ENCODE results near the gene RAB11FIP3. TPM values are rescaled to one million over a fixed set of nuclear protein-coding genes. Genes with fewer than 3 reads are reported as not detected.

The RAB11FIP3 gene
- total RNA-seq, 2 donors from 2014 or later: 33.2 to 93.2 TPM

DNA sequence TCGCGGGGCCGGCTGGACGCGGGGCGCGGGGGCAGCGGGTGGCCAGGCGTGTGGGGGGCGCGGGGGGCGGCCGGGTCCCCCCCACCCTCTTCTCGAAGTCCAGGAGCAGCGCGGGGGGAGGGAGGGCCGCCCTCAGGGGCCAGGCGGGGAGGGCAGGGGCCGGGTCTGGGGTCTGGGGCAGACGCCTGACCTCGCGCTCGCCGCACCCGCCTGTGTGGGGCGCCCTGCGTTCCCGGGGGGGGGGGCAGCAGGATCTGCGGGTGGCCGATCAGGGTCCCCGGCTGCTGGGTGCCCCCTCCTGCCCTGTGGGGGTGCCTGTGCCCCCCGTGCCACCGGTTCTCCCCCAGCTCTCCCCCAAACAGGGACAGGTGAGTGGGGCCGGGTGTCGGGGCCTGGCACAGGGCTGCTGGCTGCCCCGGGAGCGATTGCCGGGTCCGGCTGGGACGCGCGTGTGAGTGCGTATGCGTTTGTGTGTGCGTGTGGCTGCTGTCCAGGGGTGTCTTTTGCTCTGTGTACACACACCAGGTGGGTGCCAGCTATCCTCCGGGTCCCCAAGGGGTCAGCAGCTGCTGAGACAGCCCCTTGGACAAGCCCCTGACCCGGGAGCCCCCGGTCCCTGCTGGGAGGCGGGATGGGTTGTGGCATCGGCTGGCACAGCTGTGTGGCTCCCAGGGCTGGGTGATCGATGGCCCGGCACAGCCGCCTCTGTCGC lies 135.4 kb downstream of the RAB11FIP3 start:
- 25% methylated on average over 33 of the region's 54 CpGs for WGBS
- Histone ChIP-seq H3K36me3 (no peaks in the 10 kb centered on the region), H3K4me1 (replicated peaks) (no peaks in the 10 kb centered on the region), H3K27ac (no peak overlapping the region), H3K27me3 (replicated peaks; ENCODE audit: insufficient read depth) (peaks cover 9% of the 10 kb centered on the region), H3K9me3 (no peaks in the 10 kb centered on the region), H3K4me3 (no peak overlapping the region)
- intact Hi-C loops (cut with DNase I): no loop called here
- DNase-seq (ENCODE audit: low spot score): no peak
- TF ChIP-seq, protein P1, sequence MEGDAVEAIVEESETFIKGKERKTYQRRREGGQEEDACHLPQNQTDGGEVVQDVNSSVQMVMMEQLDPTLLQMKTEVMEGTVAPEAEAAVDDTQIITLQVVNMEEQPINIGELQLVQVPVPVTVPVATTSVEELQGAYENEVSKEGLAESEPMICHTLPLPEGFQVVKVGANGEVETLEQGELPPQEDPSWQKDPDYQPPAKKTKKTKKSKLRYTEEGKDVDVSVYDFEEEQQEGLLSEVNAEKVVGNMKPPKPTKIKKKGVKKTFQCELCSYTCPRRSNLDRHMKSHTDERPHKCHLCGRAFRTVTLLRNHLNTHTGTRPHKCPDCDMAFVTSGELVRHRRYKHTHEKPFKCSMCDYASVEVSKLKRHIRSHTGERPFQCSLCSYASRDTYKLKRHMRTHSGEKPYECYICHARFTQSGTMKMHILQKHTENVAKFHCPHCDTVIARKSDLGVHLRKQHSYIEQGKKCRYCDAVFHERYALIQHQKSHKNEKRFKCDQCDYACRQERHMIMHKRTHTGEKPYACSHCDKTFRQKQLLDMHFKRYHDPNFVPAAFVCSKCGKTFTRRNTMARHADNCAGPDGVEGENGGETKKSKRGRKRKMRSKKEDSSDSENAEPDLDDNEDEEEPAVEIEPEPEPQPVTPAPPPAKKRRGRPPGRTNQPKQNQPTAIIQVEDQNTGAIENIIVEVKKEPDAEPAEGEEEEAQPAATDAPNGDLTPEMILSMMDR (IDR thresholded peaks at IDR 0.05): no peak
- no peak for TF ChIP-seq POLR2AphosphoS5 (IDR thresholded peaks at IDR 0.05)
- TF ChIP-seq POLR2A (IDR thresholded peaks at IDR 0.05): no peak

DNA sequence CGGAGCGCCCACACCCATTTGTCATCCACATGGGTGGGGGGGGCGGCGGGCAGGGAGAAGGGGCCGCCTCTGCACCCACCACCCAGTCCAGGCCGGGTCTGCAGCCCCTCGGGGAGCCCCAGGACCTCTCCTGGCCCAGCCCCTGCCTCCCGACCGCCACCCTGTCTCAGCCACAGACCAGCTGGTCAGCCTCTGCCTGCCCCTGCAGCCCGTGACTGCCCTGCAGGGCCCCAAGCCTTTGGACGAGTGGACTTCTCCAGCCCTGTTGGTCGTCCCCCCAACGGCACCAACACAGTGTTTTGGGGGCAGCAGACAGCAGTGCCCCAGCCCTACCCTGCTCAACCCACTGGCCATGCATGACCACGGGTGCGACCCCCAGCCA lies 136.0 kb downstream of the RAB11FIP3 start:
- H3K4me1 ChIP-seq (replicated peaks): no peaks in the 10 kb centered on the region
- H3K27ac ChIP-seq: no peak overlapping the region
- no peak for DNase-seq (ENCODE audit: low spot score)
- H3K4me3 ChIP-seq: no peak overlapping the region
- H3K27me3 ChIP-seq (replicated peaks; ENCODE audit: insufficient read depth): peaks cover 9% of the 10 kb centered on the region
- TF ChIP-seq POLR2AphosphoS5 (IDR thresholded peaks at IDR 0.05) (no peak), POLR2A (IDR thresholded peaks at IDR 0.05) (no peak)
- TF ChIP-seq, protein P1 (IDR thresholded peaks at IDR 0.05): no peak
- H3K36me3 ChIP-seq: no peaks in the 10 kb centered on the region
- intact Hi-C loops (cut with DNase I): no loop called here
- H3K9me3 ChIP-seq: no peaks in the 10 kb centered on the region
- WGBS: 78% methylated on average over 14 of the region's 15 CpGs

DNA sequence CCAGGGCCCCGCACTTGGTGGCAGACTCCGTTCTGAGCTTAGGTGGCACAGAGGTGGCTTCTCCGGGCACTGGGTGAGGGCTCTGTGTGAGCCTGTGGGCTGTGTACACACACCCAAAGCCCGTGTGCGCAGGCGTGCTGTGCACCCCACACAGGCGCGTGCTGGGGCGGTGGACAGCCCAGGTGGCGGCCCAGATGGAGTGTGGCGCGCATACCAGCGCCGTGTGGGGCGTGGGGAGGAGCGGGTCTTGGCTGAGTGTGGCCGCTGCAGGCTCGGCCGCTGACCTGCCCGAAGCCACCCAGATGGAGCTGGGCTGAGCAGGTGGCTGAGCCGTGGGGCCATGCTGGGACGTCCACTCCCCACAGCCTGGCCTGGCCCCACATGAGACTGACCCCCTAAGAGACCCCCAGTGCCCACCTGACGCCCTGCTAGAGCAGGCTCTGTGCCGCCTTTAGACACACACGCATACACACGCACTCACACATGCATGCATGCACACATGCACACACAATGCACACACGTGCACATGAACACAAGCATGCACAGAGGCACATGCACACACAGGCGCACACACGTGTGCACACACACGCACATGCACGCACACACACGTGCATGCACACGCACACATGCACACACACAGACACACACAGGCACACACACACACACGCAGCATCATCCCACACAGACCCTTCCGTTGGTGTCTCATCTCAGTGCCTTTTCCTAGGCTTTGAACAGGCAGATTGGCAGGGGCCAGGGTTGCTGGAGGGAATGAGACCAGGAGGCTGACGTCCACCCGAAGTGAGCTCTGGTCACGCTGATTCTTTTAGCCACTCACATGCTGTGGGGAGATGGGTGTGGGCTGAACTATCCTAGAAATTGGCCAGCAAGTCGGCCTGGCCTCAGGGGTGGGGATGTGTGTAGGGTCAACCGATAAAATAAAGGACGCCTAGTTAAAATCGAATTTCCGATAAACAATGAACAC lies 136.8 kb downstream of the RAB11FIP3 start:
- DNase-seq (ENCODE audit: low spot score): no peak
- H3K4me1 ChIP-seq (replicated peaks): no peaks in the 10 kb centered on the region
- no peak overlapping the region for H3K4me3 ChIP-seq
- no peaks in the 10 kb centered on the region for H3K36me3 ChIP-seq
- H3K27ac ChIP-seq: no peak overlapping the region
- 88% methylated on average over 38 of the region's 43 CpGs for WGBS
- peaks cover 9% of the 10 kb centered on the region for H3K27me3 ChIP-seq (replicated peaks; ENCODE audit: insufficient read depth)
- TF ChIP-seq, protein P1 (IDR thresholded peaks at IDR 0.05): no peak
- TF ChIP-seq POLR2A (IDR thresholded peaks at IDR 0.05): no peak
- no peak for TF ChIP-seq POLR2AphosphoS5 (IDR thresholded peaks at IDR 0.05)
- intact Hi-C loops (cut with DNase I): no loop called here
- no peaks in the 10 kb centered on the region for H3K9me3 ChIP-seq

DNA sequence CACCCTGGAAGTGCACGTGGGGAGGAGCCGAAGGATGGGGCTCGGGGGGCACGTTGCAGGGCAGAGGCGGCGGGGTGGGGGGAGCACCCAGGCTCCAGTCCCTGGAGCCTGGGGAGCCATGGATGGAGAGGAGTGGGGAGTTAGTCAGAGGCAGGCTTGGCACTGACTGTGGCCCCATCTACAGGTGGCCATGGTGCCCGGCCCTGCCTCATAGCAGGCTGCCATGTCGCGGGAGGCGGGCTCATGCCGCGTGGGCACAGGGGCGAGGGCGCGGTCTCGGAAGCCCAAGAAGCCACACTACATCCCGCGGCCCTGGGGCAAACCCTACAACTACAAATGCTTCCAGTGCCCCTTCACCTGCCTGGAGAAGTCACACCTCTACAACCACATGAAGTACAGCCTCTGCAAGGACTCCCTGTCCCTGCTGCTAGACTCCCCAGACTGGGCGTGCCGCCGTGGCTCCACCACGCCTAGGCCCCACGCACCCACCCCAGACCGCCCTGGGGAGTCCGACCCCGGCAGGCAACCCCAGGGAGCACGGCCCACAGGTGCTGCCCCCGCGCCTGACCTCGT lies 137.7 kb downstream of the RAB11FIP3 start:
- TF ChIP-seq POLR2AphosphoS5 (IDR thresholded peaks at IDR 0.05): no peak
- TF ChIP-seq, protein P1 (IDR thresholded peaks at IDR 0.05): no peak
- TF ChIP-seq POLR2A (IDR thresholded peaks at IDR 0.05): no peak
- Histone ChIP-seq H3K27me3 (replicated peaks; ENCODE audit: insufficient read depth) (peaks cover 9% of the 10 kb centered on the region), H3K27ac (no peak overlapping the region), H3K4me3 (no peak overlapping the region), H3K36me3 (no peaks in the 10 kb centered on the region), H3K9me3 (no peaks in the 10 kb centered on the region), H3K4me1 (replicated peaks) (no peaks in the 10 kb centered on the region)
- WGBS: 87% methylated on average over 30 of the region's 30 CpGs
- intact Hi-C loops (cut with DNase I): no loop called here
- DNase-seq (ENCODE audit: low spot score): no peak

Measured in prostate gland (tissue), 2 donors.